Smooth muscle cell (in vitro differentiated cells): ENCODE data around the gene AHSG. TPM values are rescaled to one million over a fixed set of nuclear protein-coding genes. Genes with fewer than 3 reads are reported as not detected.

Experiments used
- DNase-seq: peaks from one replicate; lab custom pipeline; 2025; ENCODE audit not compliant: unreplicated experiment; lab: John Stamatoyannopoulos, UW
- H2AFZ ChIP-seq: fragments of 200-600 bp; sonication (generic); 2 replicates; pipeline ENCODE4 v1.6.0; 2016; ENCODE audit warnings: antibody characterized with exemption, low read depth, mild to moderate bottlenecking
- H3F3A ChIP-seq: fragments of 200-600 bp; sonication (generic); 2 replicates; pipeline ENCODE4 v1.6.0; 2017; ENCODE audit warnings: antibody characterized with exemption, low read depth
- H3K27ac ChIP-seq: fragments of 200-600 bp; sonication (generic); 2 replicates; pipeline ENCODE4 v1.5.1; 2016; ENCODE audit warnings: low read depth, mild to moderate bottlenecking
- H3K27me3 ChIP-seq: fragments of 200-600 bp; sonication (generic); 2 replicates; pipeline ENCODE4 v1.6.1; 2016; ENCODE audit warnings: low read depth, mild to moderate bottlenecking
- H3K36me3 ChIP-seq: fragments of 200-600 bp; sonication (generic); 2 replicates; pipeline ENCODE4 v1.5.1; 2016; ENCODE audit warnings: low read depth
- H3K4me1 ChIP-seq: fragments of 200-600 bp; sonication (generic); 2 replicates; pipeline ENCODE4 v1.5.1; 2016; ENCODE audit warnings: low read depth
- H3K4me2 ChIP-seq: fragments of 200-600 bp; sonication (generic); 2 replicates; pipeline ENCODE4 v1.6.0; 2016; ENCODE audit warnings: mild to moderate bottlenecking
- H3K4me3 ChIP-seq: fragments of 200-600 bp; sonication (generic); 2 replicates; pipeline ENCODE4 v1.5.1; 2016; ENCODE audit warnings: mild to moderate bottlenecking
- H3K79me2 ChIP-seq: fragments of 200-600 bp; sonication (generic); 2 replicates; pipeline ENCODE4 v1.6.0; 2016; ENCODE audit warnings: low read depth, mild to moderate bottlenecking
- H3K9ac ChIP-seq: fragments of 200-600 bp; sonication (generic); 2 replicates; pipeline ENCODE4 v1.6.0; 2016; ENCODE audit warnings: low read depth
- H3K9me3 ChIP-seq: fragments of 200-600 bp; sonication (generic); replicated peaks from 2 replicates; pipeline ENCODE4 v1.5.1; 2016; ENCODE audit warnings: low read depth
- H4K20me1 ChIP-seq: fragments of 200-600 bp; sonication (generic); 2 replicates; pipeline ENCODE4 v1.6.0; 2016; ENCODE audit warnings: low read depth
- WGBS: methylation state at CpG from one replicate; pipeline ENCODE4 v1.1.7; 2016; ENCODE audit warnings: low lambda C conversion rate; 5-methylcytosine and 5-hydroxymethylcytosine counted together
- polyA plus RNA-seq: library from polyadenylated mRNA; unstranded; fragments of >200 nt; fragmentation: Nextera tagmentation; extraction: Ambion mirVana; gene quantifications from 2 replicates; pipeline ENCODE4 v1.2.1, GENCODE V29; 2016
- total RNA-seq: library from RNA; depleted of rRNA; stranded (reverse); fragments of >200 nt; gene quantifications from 2 replicates; pipeline ENCODE4 v1.2.3, GENCODE V29; 2014
- TF ChIP-seq, protein P1 (sequence below): fragments of 200-600 bp; sonication (generic); IDR thresholded peaks from 2 replicates; pipeline ENCODE4 v1.5.1; 2017; ENCODE audit warnings: borderline replicate concordance, mild to moderate bottlenecking, antibody characterized with exemption; ENCODE audit not compliant: insufficient read depth, poor library complexity, severe bottlenecking

The AHSG gene
- total and polyA plus RNA-seq, 2 experiments from 2014 or later: 0.16 to 0.18 TPM

DNA sequence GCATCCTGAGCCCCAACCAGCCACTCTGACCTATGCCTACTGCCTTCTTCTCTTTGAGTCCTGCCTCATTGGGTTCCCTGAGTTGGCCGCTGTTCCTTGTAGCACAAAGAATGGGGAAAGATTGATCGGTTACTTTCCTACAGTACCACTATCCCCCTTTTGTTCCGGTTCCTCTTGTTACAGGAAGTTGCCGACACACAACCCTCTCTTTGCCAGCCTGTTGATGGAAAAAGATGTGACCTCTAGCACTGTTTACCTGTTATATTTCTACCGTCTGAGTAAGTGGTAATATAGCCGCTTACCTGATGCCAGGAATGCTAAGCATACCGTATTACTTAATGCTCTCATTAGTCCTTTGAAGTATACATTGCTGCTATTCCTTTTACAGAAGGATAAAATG is 9.7 kb upstream of the AHSG start:
- WGBS: 89% methylated on average over 7 of the region's 7 CpGs
- H3F3A ChIP-seq: no peaks in the 10 kb centered on the region
- no peak overlapping the region for H2AFZ ChIP-seq
- H3K4me3 ChIP-seq: no peak overlapping the region
- H3K9ac ChIP-seq: no peak overlapping the region
- H3K4me1 ChIP-seq: no peaks in the 10 kb centered on the region
- no peaks in the 10 kb centered on the region for H3K27me3 ChIP-seq
- TF ChIP-seq, protein P1, sequence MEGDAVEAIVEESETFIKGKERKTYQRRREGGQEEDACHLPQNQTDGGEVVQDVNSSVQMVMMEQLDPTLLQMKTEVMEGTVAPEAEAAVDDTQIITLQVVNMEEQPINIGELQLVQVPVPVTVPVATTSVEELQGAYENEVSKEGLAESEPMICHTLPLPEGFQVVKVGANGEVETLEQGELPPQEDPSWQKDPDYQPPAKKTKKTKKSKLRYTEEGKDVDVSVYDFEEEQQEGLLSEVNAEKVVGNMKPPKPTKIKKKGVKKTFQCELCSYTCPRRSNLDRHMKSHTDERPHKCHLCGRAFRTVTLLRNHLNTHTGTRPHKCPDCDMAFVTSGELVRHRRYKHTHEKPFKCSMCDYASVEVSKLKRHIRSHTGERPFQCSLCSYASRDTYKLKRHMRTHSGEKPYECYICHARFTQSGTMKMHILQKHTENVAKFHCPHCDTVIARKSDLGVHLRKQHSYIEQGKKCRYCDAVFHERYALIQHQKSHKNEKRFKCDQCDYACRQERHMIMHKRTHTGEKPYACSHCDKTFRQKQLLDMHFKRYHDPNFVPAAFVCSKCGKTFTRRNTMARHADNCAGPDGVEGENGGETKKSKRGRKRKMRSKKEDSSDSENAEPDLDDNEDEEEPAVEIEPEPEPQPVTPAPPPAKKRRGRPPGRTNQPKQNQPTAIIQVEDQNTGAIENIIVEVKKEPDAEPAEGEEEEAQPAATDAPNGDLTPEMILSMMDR: no peak
- H4K20me1 ChIP-seq: no peaks in the 10 kb centered on the region
- no peak for DNase-seq
- no peak overlapping the region for H3K27ac ChIP-seq
- no peak overlapping the region for H3K4me2 ChIP-seq
- H3K9me3 ChIP-seq: no peaks in the 10 kb centered on the region
- H3K36me3 ChIP-seq: no peaks in the 10 kb centered on the region
- no peaks in the 10 kb centered on the region for H3K79me2 ChIP-seq

DNA sequence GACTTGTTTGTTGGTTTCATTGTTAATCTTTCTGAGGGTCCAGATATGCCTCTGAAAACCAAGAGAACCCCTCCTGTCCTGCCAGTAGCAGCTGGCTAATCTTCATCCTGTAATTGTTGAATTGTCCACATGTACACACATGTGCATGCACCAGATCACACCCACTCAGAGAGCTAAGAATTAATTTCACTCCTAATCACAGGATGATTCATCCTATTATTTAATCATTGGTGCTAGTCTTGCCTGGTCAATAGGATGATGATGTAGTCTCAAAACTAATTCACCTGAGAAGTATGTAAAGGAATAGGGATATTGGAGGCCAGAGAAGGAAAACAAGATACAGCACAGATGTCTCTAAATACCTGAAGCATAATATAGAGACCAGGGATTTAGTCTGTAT is 7.8 kb upstream of the AHSG start:
- H2AFZ ChIP-seq: no peak overlapping the region
- no peak overlapping the region for H3K4me2 ChIP-seq
- H3K36me3 ChIP-seq: no peaks in the 10 kb centered on the region
- no peaks in the 10 kb centered on the region for H3K4me1 ChIP-seq
- H3K9ac ChIP-seq: no peak overlapping the region
- no peaks in the 10 kb centered on the region for H3K9me3 ChIP-seq
- no peak for DNase-seq
- H3K4me3 ChIP-seq: no peak overlapping the region
- no peaks in the 10 kb centered on the region for H3K79me2 ChIP-seq
- H4K20me1 ChIP-seq: no peaks in the 10 kb centered on the region
- H3K27me3 ChIP-seq: no peaks in the 10 kb centered on the region
- H3F3A ChIP-seq: no peaks in the 10 kb centered on the region
- TF ChIP-seq, protein P1: no peak
- no peak overlapping the region for H3K27ac ChIP-seq

DNA sequence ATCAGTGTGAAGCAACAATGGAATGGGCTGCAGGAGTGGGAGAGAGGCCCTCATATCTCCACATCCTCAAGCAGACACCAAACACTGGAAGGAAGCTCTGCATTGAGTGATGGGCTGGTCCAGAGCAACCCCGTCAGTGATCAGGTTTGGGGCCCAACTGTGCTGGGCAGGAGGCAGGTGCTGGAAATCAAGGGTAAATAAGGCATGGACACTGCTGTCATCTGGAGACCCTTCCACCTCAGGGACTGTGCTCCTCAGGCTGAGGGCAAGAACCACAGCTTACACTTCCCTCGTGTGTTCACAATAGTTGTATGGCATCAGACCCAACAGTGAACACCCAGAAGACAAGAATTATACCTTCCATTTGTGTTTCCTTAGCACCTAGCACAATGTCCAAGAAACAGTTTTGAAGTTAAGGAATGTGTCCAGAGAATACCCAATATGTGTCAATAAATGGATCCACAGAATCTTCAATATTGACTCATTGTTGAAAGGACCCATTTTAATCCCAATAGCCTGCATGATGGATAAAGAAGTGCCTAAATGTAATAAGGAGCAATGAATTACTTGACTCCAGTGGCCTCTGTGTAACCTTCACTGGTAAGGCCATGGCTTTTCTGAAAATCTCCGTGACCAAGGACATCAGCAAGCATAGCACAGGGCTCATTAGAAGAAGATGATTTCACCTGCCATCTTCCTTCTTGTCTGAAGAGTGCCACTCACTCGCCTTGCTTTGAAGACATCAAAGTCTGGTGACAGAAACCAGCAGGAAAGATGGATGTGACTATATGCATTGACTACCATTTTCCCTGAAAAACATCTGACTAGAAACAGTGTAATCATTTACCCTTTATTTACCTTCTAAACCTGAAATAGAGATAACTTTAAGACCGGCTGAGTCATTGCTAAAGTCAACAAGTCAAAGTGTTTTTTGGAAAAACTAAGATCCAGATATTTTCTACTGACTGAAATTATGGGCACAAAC is 7.0 kb upstream of the AHSG start:
- Histone ChIP-seq H3K27me3 (no peaks in the 10 kb centered on the region), H3K9ac (no peak overlapping the region), H3K79me2 (no peaks in the 10 kb centered on the region), H4K20me1 (no peaks in the 10 kb centered on the region), H3K36me3 (no peaks in the 10 kb centered on the region), H3F3A (no peaks in the 10 kb centered on the region), H3K9me3 (no peaks in the 10 kb centered on the region), H3K27ac (no peak overlapping the region), H3K4me2 (no peak overlapping the region), H2AFZ (no peak overlapping the region), H3K4me1 (no peaks in the 10 kb centered on the region), H3K4me3 (no peak overlapping the region)
- no peak for DNase-seq
- TF ChIP-seq, protein P1: no peak
- WGBS: 89% methylated on average over 5 of the region's 5 CpGs
